HFFc6 (cell line): ENCODE results near the gene OGG1. TPM values are rescaled to one million over a fixed set of nuclear protein-coding genes. Genes with fewer than 3 reads are reported as not detected.

Source experiments
- DNase-seq: peaks from one replicate; pipeline ENCODE4 v3.0.0-alpha.2; 2018
- H3K27ac Mint-ChIP-seq: 2 replicates; pipeline ENCODE4 v1.8.0; 2020; ENCODE audit warnings: mild to moderate bottlenecking, mixed read lengths
- H3K27me3 Mint-ChIP-seq: 2 replicates; pipeline ENCODE4 v1.8.0; 2021; ENCODE audit warnings: mild to moderate bottlenecking, moderate library complexity, mixed read lengths; ENCODE audit not compliant: insufficient read depth
- H3K36me3 Mint-ChIP-seq: 2 replicates; pipeline ENCODE4 v1.8.0; 2021; ENCODE audit warnings: low read depth, mixed read lengths
- H3K4me1 Mint-ChIP-seq: 2 replicates; pipeline ENCODE4 v1.8.0; 2020; ENCODE audit warnings: low read depth, mixed read lengths
- H3K4me3 Mint-ChIP-seq: 2 replicates; pipeline ENCODE4 v1.8.0; 2020; ENCODE audit warnings: mild to moderate bottlenecking, moderate library complexity, mixed read lengths
- H3K9me3 Mint-ChIP-seq: 2 replicates; pipeline ENCODE4 v1.8.0; 2020; ENCODE audit warnings: mild to moderate bottlenecking, mixed read lengths
- total RNA-seq, 6 experiments: library from RNA; stranded (reverse); fragmentation: NEBNext Ultra II Directional; extraction: Animal tissue kit (Norgen Biotek cat#: 25700); gene quantifications; 2 replicates in 1 of 6; 3 replicates in 5 of 6; pipeline ENCODE4 v1.2.3, GENCODE V29; 2021
- TF ChIP-seq, protein P1 (sequence below): fragments of 200-600 bp; sonication (generic); IDR thresholded peaks from 2 replicates; pipeline ENCODE4 v1.5.0; 2021; ENCODE audit warnings: antibody characterized with exemption, mild to moderate bottlenecking

Gene OGG1
- total RNA-seq, 6 experiments from 2014 or later, result 17.7 to 26.2 (median 23.7) TPM

- H3K27ac Mint-ChIP-seq, result no peak overlapping the region
- peaks cover 2% of the 10 kb centered on the region for H3K27me3 Mint-ChIP-seq
- peaks cover 12% of the 10 kb centered on the region for H3K4me1 Mint-ChIP-seq
- no peak overlapping the region for H3K4me3 Mint-ChIP-seq
- H3K36me3 Mint-ChIP-seq, result peaks cover 36% of the 10 kb centered on the region
- no peak for DNase-seq
- H3K9me3 Mint-ChIP-seq, result no peaks in the 10 kb centered on the region
- TF ChIP-seq, protein P1, sequence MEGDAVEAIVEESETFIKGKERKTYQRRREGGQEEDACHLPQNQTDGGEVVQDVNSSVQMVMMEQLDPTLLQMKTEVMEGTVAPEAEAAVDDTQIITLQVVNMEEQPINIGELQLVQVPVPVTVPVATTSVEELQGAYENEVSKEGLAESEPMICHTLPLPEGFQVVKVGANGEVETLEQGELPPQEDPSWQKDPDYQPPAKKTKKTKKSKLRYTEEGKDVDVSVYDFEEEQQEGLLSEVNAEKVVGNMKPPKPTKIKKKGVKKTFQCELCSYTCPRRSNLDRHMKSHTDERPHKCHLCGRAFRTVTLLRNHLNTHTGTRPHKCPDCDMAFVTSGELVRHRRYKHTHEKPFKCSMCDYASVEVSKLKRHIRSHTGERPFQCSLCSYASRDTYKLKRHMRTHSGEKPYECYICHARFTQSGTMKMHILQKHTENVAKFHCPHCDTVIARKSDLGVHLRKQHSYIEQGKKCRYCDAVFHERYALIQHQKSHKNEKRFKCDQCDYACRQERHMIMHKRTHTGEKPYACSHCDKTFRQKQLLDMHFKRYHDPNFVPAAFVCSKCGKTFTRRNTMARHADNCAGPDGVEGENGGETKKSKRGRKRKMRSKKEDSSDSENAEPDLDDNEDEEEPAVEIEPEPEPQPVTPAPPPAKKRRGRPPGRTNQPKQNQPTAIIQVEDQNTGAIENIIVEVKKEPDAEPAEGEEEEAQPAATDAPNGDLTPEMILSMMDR, result no peak
Measured at GRCh38 chr3:9786209-9786739, 36.5 kb downstream of the OGG1 start.

DNA sequence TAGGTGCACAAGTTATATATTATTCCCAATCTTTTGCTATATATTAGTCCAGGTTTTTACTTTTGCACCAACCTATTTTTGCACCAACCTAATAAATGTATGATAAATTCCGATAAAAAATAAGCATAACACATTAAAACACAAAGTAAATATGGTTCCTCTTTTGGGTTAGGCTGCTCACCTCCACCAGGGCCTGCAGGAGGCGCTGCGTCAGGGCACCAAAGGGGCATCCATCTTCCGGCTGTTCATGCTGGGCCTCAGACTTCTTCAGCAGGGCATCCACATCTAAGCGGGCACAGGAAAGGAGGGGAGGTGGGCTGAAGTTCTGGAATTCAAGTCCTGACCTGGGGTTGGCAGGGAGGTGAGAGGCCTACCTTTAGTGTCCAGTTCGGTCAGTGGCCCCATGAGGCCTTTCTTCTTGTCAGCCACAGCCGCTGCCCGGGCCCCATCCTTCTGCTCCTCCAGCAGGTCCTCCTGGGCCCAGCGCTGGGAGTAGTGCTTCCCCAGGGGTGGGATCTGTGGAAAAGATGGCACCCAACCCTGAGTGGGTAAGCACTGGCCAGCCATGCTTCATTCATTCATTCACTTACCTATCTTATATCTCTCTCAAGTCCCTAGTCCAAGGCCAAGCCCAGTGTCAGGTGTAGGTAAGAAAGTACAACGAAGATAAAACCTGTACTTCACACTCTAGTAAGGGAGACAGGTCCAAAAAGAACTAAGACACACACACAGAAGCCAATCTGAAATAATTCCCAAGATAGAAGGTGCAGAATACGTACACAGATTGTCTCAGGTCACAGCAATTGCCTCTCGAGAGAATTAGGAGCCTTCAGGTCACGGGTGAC is 37.3 kb downstream of the OGG1 start:
- no peak overlapping the region for H3K27ac Mint-ChIP-seq
- peaks cover 2% of the 10 kb centered on the region for H3K27me3 Mint-ChIP-seq
- H3K4me1 Mint-ChIP-seq, result peaks cover 19% of the 10 kb centered on the region
- TF ChIP-seq, protein P1, result peak; percentile 74
- H3K36me3 Mint-ChIP-seq, result peaks cover 36% of the 10 kb centered on the region
- no peak overlapping the region for H3K4me3 Mint-ChIP-seq
- H3K9me3 Mint-ChIP-seq, result no peaks in the 10 kb centered on the region
- DNase-seq, result no peak

- no peak for DNase-seq
- H3K36me3 Mint-ChIP-seq, result peaks cover 36% of the 10 kb centered on the region
Measured at GRCh38 chr3:9787714-9788113, 38.0 kb downstream of the OGG1 start.

DNA sequence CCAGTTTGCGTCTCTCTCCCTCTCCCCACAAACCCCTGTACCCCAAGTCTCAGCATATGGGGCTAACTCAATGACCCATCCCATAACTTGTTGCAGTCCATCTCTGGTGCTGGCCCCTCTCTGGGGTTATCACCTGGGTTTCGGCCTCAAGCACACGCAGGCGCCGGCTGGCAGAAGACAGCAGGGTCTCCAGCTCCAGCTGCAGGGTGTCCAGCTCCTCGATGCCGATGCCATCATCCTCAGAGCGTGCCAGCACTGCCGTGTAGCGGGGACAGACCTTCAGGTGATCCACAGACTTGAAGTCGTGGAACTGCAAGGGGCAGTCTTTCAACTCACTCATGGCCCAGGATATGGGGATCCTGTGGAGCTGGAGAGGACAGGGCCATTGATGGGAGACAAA is 41.4 kb downstream of the OGG1 start:
- no peak for DNase-seq
- Mint-ChIP-seq H3K36me3 (peaks cover 53% of the 10 kb centered on the region), H3K27me3 (peaks cover 2% of the 10 kb centered on the region), H3K4me1 (peaks cover 38% of the 10 kb centered on the region), H3K27ac (peak overlapping the region; percentile 100), H3K4me3 (peak overlapping the region; percentile 94), H3K9me3 (no peaks in the 10 kb centered on the region)
- TF ChIP-seq, protein P1, result no peak

More at GRCh38 chr3:9787714-9788113, 38.0 kb downstream of the OGG1 start:
- peaks cover 2% of the 10 kb centered on the region for H3K27me3 Mint-ChIP-seq
- TF ChIP-seq, protein P1, result no peak
- peaks cover 20% of the 10 kb centered on the region for H3K4me1 Mint-ChIP-seq
- peak overlapping the region; percentile 1; the same call in 1 of the 2 replicates for H3K27ac Mint-ChIP-seq
- H3K4me3 Mint-ChIP-seq, result no peak overlapping the region
- no peaks in the 10 kb centered on the region for H3K9me3 Mint-ChIP-seq

GRCh38 chr3:9791790-9792404 is 42.1 kb downstream of the OGG1 start:
- H3K27ac Mint-ChIP-seq, result peak overlapping the region; percentile 100
- H3K4me3 Mint-ChIP-seq, result peak overlapping the region; percentile 94
- peaks cover 2% of the 10 kb centered on the region for H3K27me3 Mint-ChIP-seq
- H3K36me3 Mint-ChIP-seq, result peaks cover 46% of the 10 kb centered on the region
- TF ChIP-seq, protein P1, result no peak
- H3K9me3 Mint-ChIP-seq, result no peaks in the 10 kb centered on the region
- no peak for DNase-seq
- H3K4me1 Mint-ChIP-seq, result peaks cover 38% of the 10 kb centered on the region
